ENCODE data around the gene CEP57L1.
"Not testable (repeated sequence)": the region's sequence is repeated elsewhere in the genome, so short reads cannot be mapped to it uniquely, and the experiment has no call there.

CEP57L1 gene

DNA sequence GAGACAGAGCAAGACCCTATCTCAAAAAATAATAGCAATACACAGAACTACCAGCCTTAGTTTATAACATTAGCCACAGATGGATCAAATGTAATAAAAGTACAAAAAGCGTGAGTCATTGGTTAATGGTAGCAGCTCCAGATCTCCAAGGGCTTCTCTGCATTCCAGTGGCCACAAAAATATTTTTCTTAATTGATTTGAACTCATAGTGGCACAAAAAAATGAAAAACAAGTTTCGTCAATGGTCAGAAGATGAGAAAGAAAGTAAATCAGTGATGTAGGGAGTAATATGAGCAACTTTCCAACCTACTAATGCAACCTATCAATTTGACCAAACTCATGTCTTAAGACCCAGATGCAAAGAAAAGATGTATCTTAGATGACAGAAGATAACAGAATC lies 79.6 kb downstream of the CEP57L1 start:
- Mint-ChIP-seq H3K9me3 (no peaks in the 10 kb centered on the region), H3K4me1 (ENCODE audit: low read depth in 2 of 2) (no peaks in the 10 kb centered on the region), H3K27me3 (peaks cover 12 to 35% of the 10 kb centered on the region in 2 donors), H3K27ac (no peak overlapping the region), H3K4me3 (no peak overlapping the region), H3K36me3 (ENCODE audit: insufficient read depth) (no peaks in the 10 kb centered on the region)
- DNase-seq (no peak), ATAC-seq (replicated peaks) (no peak)

DNA sequence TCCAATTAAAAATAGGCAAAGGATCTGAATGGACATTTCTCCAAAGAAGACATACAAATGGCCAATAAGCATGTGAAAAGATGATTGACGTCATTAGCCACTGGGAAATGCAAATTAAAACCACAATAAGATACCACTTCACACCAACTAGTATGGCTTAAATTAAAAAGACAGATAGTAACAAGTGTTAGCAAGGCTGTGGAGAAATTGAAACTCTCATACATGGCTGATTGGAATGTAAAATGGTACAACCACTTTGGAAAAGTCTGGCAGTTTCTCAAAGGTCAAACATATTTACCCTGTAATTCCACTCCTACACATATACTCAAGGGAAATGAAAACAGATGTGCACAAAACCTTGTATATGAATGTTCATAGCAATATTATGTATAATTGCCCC lies 83.6 kb downstream of the CEP57L1 start:
- Mint-ChIP-seq H3K27me3 (peaks cover 29 to 65% of the 10 kb centered on the region in 2 donors), H3K36me3 (ENCODE audit: insufficient read depth) (no peaks in the 10 kb centered on the region), H3K4me3 (no peak overlapping the region), H3K4me1 (ENCODE audit: low read depth in 2 of 2) (no peaks in the 10 kb centered on the region), H3K9me3 (no peaks in the 10 kb centered on the region), H3K27ac (no peak overlapping the region)
- DNase-seq (no peak), ATAC-seq (replicated peaks) (no peak)

DNA sequence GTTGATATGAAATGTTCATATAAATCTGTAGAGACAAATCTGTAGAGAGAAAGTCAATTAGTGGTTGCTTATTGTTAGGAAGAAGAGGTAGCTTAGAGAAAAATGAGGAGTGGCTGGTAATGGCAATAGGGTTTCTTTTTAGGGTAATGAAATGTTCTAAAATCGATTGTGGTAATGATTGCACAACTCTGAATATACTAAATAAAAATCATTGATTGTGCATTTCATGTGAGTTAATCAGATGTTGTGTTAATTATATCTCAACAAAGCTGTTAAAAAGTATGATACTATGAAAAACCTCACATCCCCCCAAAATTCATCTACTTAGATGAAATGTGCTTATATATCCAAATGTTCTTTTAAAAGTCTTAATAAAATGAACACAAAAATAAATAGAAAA lies 84.2 kb downstream of the CEP57L1 start:
- ATAC-seq (replicated peaks) (no peak), DNase-seq (no peak)
- Mint-ChIP-seq H3K27me3 (peaks cover 33 to 71% of the 10 kb centered on the region in 2 donors), H3K36me3 (ENCODE audit: insufficient read depth) (no peaks in the 10 kb centered on the region), H3K4me3 (no peak overlapping the region), H3K4me1 (ENCODE audit: low read depth in 2 of 2) (no peaks in the 10 kb centered on the region), H3K9me3 (no peaks in the 10 kb centered on the region), H3K27ac (no peak overlapping the region)

DNA sequence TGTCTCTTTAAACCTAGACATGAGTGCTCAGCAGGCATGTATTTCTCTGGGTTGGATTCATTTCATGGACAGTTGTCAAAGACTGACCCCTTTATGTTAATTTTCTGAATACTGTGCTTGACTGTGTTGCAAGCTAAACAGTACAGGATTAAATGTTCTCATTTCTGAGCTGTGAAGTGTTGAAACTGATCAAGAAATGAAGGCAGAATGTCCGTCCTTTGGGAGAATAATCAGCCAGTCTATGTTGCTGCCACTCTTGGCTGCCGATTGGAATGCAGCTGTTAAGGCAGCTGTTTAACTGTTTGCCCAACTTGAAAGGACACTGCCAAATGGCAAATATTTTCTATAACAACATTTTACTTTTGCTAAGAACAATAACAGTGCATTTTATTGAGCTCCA lies 87.3 kb downstream of the CEP57L1 start:
- no peak overlapping the region for H3K27ac Mint-ChIP-seq

DNA sequence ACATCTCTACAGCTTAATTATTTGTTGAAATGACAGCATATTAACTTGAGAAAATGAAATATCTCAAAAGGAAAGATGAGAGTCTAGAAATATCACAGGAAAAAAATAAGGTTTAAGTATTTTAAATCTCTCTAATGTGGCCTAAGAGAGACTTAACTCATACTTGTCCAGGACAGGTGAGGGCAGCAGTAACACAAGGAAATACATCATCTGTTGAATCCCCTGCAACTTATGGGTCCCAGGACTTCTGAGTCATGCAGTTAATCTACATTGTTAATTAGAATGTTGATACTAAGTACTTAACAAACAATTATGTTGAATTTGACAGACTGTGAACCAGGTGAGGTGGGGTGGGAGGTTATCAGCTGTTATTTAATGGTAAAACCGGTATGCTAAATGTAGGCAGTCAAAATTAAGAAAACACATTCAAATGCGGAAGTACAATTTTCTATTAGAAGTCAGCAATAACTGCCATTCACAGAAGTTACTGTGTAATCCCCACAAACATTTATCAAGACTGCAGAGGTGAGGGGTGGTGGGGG lies 87.9 kb downstream of the CEP57L1 start:
- Mint-ChIP-seq H3K4me1 (ENCODE audit: low read depth in 2 of 2) (no peaks in the 10 kb centered on the region), H3K27me3 (peaks cover 36 to 70% of the 10 kb centered on the region in 2 donors), H3K36me3 (ENCODE audit: insufficient read depth) (no peaks in the 10 kb centered on the region), H3K9me3 (no peaks in the 10 kb centered on the region), H3K4me3 (no peak overlapping the region), H3K27ac (no peak overlapping the region)
- no peak for ATAC-seq (replicated peaks)
- no peak for DNase-seq

More for the DNA sequence above, 87.3 kb downstream of the CEP57L1 start:
- Mint-ChIP-seq H3K4me1 (ENCODE audit: low read depth in 2 of 2) (no peaks in the 10 kb centered on the region), H3K4me3 (no peak overlapping the region), H3K36me3 (ENCODE audit: insufficient read depth) (no peaks in the 10 kb centered on the region), H3K27me3 (peaks cover 36 to 70% of the 10 kb centered on the region in 2 donors), H3K9me3 (no peaks in the 10 kb centered on the region)
- DNase-seq = no peak
- no peak for ATAC-seq (replicated peaks)

DNA sequence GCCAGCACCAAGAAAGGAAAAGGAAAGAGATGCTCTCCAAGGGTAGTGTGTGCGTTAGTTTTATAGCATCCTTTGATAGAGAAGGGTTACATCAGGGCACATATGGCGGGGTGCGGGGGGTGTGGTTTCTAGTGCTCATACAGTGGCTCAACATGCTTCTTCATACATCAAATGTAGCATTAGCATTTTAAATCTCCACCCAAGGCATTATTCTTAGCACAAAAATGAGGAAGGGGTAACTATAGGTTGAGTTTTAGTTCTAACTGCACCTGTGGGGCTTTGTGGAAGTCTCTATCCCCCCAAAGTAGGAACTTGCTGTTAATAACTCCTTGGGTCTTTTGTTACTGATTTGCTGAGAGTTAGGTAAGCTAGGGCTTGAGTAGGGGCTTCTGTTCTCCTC lies 89.3 kb downstream of the CEP57L1 start:
- ATAC-seq (replicated peaks) (no peak), DNase-seq (no peak)
- peaks cover 36 to 63% of the 10 kb centered on the region in 2 donors for H3K27me3 Mint-ChIP-seq
- H3K36me3 Mint-ChIP-seq (ENCODE audit: insufficient read depth) = no peaks in the 10 kb centered on the region
- H3K27ac Mint-ChIP-seq = no peak overlapping the region
- H3K9me3 Mint-ChIP-seq = no peaks in the 10 kb centered on the region
- H3K4me3 Mint-ChIP-seq = no peak overlapping the region
- H3K4me1 Mint-ChIP-seq (ENCODE audit: low read depth in 2 of 2) = no peaks in the 10 kb centered on the region

DNA sequence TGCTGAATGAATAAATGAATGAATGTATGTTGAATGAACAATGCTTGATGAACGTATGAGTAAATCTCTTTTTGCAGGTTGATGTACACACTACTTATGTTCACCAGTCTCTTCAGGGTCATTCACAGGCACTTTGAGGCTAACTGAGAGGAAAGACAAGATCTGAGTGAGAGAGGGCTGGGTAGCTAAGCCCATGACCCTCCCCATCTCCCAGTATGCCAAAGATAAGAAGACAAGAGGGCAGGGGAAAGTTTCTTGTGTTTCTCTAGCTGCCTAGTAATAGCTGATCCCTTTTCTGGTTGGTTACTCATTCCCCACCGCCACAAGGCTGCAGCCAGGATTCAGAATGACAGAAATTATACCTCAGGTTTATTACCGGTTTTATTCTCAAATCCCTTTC lies 90.7 kb downstream of the CEP57L1 start:
- Mint-ChIP-seq H3K9me3 (peaks cover 0 to 3% of the 10 kb centered on the region in 2 donors), H3K4me3 (no peak overlapping the region), H3K4me1 (ENCODE audit: low read depth in 2 of 2) (no peaks in the 10 kb centered on the region), H3K27me3 (peaks cover 30 to 60% of the 10 kb centered on the region in 2 donors), H3K36me3 (ENCODE audit: insufficient read depth) (no peaks in the 10 kb centered on the region), H3K27ac (no peak overlapping the region)
- no peak for ATAC-seq (replicated peaks)
- DNase-seq = no peak

DNA sequence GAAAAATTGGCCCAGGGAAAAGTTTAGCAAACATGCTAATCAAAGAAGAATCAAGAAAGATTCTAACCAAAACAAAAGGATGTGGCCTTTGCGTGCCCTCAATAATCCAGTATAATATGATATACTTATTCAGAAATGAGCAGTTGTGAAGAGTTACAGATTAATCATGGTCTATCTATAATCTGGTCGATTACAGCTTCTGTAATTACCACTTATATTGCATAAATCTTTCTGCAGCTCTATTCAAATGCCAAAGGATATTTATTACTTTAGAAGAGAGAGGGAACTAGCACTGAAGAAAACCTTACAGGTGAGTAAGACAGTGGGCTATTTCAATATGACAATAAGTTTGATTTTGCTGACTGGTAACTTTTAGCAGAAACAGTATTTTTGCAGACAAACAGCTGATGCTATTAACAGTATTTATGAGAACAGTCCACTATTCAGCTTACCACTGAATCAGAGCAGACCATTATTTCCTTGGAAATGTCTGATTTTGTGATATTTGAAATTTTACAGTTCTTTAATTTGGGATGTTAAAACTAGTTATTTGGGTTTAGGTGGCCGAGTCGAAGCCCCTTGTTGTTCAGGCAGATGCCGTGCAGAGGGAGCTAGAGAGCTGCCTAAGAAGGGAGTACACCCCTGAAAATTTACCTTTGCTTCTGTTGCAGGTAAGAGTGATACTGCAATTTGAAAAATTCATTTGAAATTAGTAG lies 92.2 kb downstream of the CEP57L1 start:
- Mint-ChIP-seq H3K36me3 (ENCODE audit: insufficient read depth) (no peaks in the 10 kb centered on the region), H3K4me3 (no peak overlapping the region), H3K27ac (no peak overlapping the region), H3K9me3 (peaks cover 2 to 7% of the 10 kb centered on the region in 2 donors), H3K27me3 (peaks cover 21 to 58% of the 10 kb centered on the region in 2 donors), H3K4me1 (ENCODE audit: low read depth in 2 of 2) (no peaks in the 10 kb centered on the region)
- DNase-seq = peak; percentile 48 to 61 (median 51)
- peak; percentile 83 for ATAC-seq (replicated peaks)

DNA sequence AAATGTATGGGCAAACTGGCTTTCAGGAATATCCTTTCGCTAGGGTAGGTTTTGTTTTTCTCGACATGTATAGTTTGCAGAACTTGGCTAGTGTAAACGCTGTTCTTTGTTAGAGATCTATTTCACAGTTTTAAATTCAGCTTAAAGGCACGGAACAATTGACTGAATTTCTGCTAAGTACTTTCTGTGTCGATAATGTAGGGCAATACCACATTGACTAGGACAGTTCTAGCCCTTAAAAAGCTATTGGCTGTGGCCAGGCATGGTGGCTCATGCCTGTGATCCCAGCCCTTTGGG lies 92.8 kb downstream of the CEP57L1 start:
- Mint-ChIP-seq H3K9me3 (peaks cover 2 to 7% of the 10 kb centered on the region in 2 donors), H3K27ac (no peak overlapping the region), H3K27me3 (peaks cover 20 to 54% of the 10 kb centered on the region in 2 donors), H3K4me3 (no peak overlapping the region), H3K36me3 (ENCODE audit: insufficient read depth) (no peaks in the 10 kb centered on the region), H3K4me1 (ENCODE audit: low read depth in 2 of 2) (no peaks in the 10 kb centered on the region)
- ATAC-seq (replicated peaks) = no peak
- no peak for DNase-seq

DNA sequence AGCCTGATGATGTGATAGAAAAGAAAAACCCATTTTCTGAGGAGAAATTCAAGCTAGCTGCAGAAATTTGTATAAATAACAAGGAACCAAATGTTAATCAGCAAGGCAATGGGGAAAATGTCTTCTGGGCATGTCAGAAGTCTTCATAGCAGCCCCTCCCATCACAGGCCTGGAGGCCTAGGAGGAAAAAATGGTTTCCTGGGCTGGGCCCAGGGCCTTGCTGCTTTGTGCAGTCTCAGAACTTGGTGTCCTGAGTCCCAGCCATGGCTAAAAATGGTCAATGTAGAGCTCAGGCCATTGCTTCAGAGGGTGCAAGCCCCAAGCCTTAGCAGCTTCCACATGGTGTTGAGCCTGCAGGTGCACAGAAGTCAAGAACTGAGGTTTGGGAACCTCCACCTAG lies 96.1 kb downstream of the CEP57L1 start:
- H3K4me1 Mint-ChIP-seq (ENCODE audit: low read depth in 2 of 2); DNase-seq; H3K9me3 Mint-ChIP-seq; H3K4me3 Mint-ChIP-seq; ATAC-seq (replicated peaks); H3K27ac Mint-ChIP-seq; H3K36me3 Mint-ChIP-seq (ENCODE audit: insufficient read depth): not testable (repeated sequence)
- H3K27me3 Mint-ChIP-seq = peaks cover 0 to 26% of the 10 kb centered on the region in 2 donors

DNA sequence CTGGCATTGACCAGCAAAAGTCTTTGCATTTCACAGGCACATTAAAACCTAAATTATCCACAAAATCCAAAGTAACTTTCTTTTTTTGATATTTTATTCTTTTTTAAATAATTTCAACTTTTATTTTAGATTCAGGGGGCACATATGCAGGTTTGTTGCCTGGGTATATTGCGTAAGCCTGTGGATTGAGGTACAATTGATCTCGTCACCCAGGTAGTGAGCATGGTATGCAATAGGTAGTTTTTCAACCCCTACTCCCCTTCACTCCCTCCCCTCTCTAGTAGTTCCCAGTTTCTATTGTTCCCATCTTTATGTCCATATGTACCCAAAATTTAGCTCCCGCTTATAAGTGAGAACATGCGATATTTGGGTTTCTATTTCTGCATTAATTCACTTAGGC lies 97.6 kb downstream of the CEP57L1 start:
- peaks cover 0 to 18% of the 10 kb centered on the region in 2 donors for H3K27me3 Mint-ChIP-seq
- no peaks in the 10 kb centered on the region for H3K4me1 Mint-ChIP-seq (ENCODE audit: low read depth in 2 of 2)
- DNase-seq = no peak
- H3K4me3 Mint-ChIP-seq = no peak overlapping the region
- peaks cover 2 to 7% of the 10 kb centered on the region in 2 donors for H3K9me3 Mint-ChIP-seq
- no peaks in the 10 kb centered on the region for H3K36me3 Mint-ChIP-seq (ENCODE audit: insufficient read depth)
- H3K27ac Mint-ChIP-seq = no peak overlapping the region
- ATAC-seq (replicated peaks) = no peak

DNA sequence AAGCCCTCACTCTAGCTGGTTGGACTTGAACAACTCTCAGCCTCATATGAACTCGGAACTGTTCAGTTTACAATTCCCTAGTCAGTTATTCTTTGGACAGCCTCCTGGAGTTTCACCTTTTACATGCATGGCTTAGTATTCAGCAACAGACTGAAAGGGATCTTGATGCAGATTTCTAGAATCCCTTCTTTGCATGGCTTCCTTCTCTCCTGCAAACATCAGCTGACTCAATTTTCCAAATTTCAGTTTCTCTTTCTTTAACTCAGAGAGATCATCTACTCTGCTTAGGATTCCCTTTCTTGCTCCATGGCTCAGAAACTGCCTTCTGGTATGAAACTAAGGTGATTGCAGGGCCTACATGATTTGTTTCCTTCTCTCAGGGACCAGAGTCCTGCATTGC lies 99.6 kb downstream of the CEP57L1 start:
- Mint-ChIP-seq H3K9me3 (peaks cover 2 to 7% of the 10 kb centered on the region in 2 donors), H3K36me3 (ENCODE audit: insufficient read depth) (no peaks in the 10 kb centered on the region), H3K27ac (no peak overlapping the region), H3K4me3 (no peak overlapping the region), H3K27me3 (peaks cover 0 to 18% of the 10 kb centered on the region in 2 donors), H3K4me1 (ENCODE audit: low read depth in 2 of 2) (no peaks in the 10 kb centered on the region)
- DNase-seq = no peak
- ATAC-seq (replicated peaks) = no peak

DNA sequence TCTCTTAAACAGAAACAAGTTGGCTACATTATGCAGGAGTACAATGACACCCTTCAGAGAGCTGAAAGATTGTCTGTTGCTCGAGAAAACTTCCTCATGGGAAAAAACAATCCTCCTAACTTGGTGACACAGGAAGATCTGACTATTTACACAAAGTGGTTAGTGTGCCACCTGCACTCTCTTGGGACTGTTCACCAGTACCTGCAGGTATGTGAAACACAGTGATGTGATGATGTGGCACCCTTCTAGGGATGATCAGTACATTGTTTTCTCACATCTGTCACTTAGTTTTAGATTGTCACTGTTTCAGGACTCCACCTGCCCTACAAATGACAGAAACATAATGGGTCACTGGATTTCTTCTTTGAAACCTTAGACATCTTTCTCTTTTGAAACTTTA lies 101.8 kb downstream of the CEP57L1 start:
- DNase-seq = no peak
- H3K36me3 Mint-ChIP-seq (ENCODE audit: insufficient read depth) = no peaks in the 10 kb centered on the region
- no peak overlapping the region for H3K4me3 Mint-ChIP-seq
- no peaks in the 10 kb centered on the region for H3K9me3 Mint-ChIP-seq
- H3K27ac Mint-ChIP-seq = no peak overlapping the region
- H3K4me1 Mint-ChIP-seq (ENCODE audit: low read depth in 2 of 2) = no peaks in the 10 kb centered on the region
- no peak for ATAC-seq (replicated peaks)
- H3K27me3 Mint-ChIP-seq = peaks cover 0 to 2% of the 10 kb centered on the region in 2 donors

DNA sequence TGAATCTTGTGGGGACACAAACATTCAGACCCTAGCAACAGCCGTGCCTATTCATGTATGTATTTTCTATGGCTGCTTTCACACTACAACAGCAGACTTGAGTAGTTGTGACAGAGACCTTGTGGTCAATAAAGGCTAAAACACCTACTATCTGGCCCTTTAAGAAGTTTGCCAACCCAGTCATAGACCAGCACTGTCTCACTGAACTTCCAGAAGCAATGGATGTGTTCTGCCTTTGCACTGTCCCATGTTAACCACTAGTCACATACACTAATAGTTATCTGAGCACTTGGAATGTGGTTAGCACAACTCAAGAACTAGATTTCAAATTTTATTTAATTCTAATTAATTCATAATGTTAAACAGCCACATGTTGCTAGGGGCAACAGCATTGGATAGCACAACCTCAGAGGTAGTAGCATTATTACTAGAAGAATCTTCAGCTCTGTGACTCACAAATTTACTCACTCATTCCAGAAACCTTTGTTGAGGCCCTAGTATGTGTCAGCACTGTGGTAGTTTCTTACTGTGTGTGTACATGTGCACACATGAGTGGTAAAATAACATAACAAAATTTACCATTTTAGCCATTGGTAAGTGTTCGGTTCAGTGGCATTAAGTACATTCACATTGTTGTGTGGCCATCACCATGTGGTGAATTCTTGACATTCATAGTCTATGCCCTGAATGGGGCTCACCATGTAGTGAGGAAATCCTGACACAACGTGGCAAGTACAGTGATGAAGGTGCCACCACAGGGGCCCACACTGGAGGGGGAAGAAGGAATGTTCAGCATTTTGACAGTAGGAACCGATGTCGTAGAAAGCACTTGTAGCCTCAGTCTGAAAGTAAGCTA lies 107.3 kb downstream of the CEP57L1 start:
- H3K9me3 Mint-ChIP-seq = no peaks in the 10 kb centered on the region
- no peaks in the 10 kb centered on the region for H3K36me3 Mint-ChIP-seq (ENCODE audit: insufficient read depth)
- ATAC-seq (replicated peaks) (no peak), DNase-seq (no peak)
- no peaks in the 10 kb centered on the region for H3K4me1 Mint-ChIP-seq (ENCODE audit: low read depth in 2 of 2)
- no peak overlapping the region for H3K4me3 Mint-ChIP-seq
- H3K27me3 Mint-ChIP-seq = no peaks in the 10 kb centered on the region
- H3K27ac Mint-ChIP-seq = no peak overlapping the region

Measured in effector memory CD8-positive, alpha-beta T cell (primary cell).